HCT116 (cell line): Measurements from ENCODE around the gene PRLR. TPM values are rescaled to one million over a fixed set of nuclear protein-coding genes. Genes with fewer than 3 reads are reported as not detected.

Experiments
- ATAC-seq: fragments of 200-7000 bp; cut with Tn5 transposase; 2 replicates; pipeline ENCODE4 v1.9.1; 2020; ENCODE audit warnings: mild to moderate bottlenecking, moderate library complexity
- BruUV-seq: library from RNA; stranded (reverse); fragments of 400-500 nt; replicated peaks from 2 replicates; lab custom pipeline; 2021; lab: Mats Ljungman, UMichigan
- CTCF ChIA-PET: fragments of 300-600 bp; sonication (Branson Sonifier 250); formaldehyde crosslinking; loops from one replicate; lab custom pipeline; 2021; ENCODE audit warnings: antibody characterized with exemption; lab: Charles Lee
- POLR2A ChIA-PET: fragments of 300-600, 350-600 bp; sonication (Branson Sonifier 250); formaldehyde crosslinking; loops from one replicate; lab custom pipeline; 2021; ENCODE audit warnings: antibody characterized with exemption; lab: Charles Lee
- RAD21 ChIA-PET, 2 experiments: fragments of 300-600 bp; sonication (Branson Sonifier 250); formaldehyde crosslinking; loops; one replicate each; lab custom pipeline; 2023; ENCODE audit warnings: low total read pairs in 2 of 2; ENCODE audit not compliant: uncharacterized antibody in 2 of 2, unreplicated experiment in 2 of 2, low non-redundant PET in 1 of 2; lab: Charles Lee
- DNase-seq: peaks from one replicate; pipeline ENCODE4 v3.0.0-alpha.2; 2010; ENCODE audit warnings: low read depth, low spot score
- H2AFZ ChIP-seq: fragments of 200-600 bp; shearing (Covaris generic), sonication (generic); 2 replicates; pipeline ENCODE4 v1.6.1; 2017; ENCODE audit warnings: low read depth, mixed run types, mixed read lengths, antibody characterized with exemption, low read length; ENCODE audit not compliant: poor library complexity, severe bottlenecking
- H3K27ac ChIP-seq: 2 replicates; pipeline ENCODE4 v1.5.1; 2012; ENCODE audit warnings: low read depth, low read length
- H3K27me3 ChIP-seq: fragments of 200-600 bp; sonication (generic); 2 replicates; pipeline ENCODE4 v1.6.1; 2016; ENCODE audit warnings: mixed run types, low read length, mixed read lengths; ENCODE audit not compliant: insufficient read depth
- H3K36me3 ChIP-seq, 2 experiments: fragments of 200-500 bp in 1 of 2; fragments of 200-600 bp in 1 of 2; sonication (Bioruptor generic) in 1 of 2; sonication (generic) in 1 of 2; 2 replicates each; pipeline versions ENCODE4 v1.5.1 to v1.6.1; 2014 to 2016; ENCODE audit warnings: low read length in 2 of 2, inconsistent platforms in 1 of 2, mixed read lengths in 1 of 2, mixed run types in 1 of 2; ENCODE audit not compliant: insufficient read depth in 2 of 2, control insufficient read depth in 1 of 2
- H3K4me1 ChIP-seq, 2 experiments: fragments of 200-600 bp in 1 of 2; sonication (generic) in 1 of 2; 2 replicates each; pipeline versions ENCODE4 v1.5.1 to v1.6.1; 2012 to 2017; ENCODE audit warnings: low read length in 2 of 2, inconsistent platforms in 1 of 2, mild to moderate bottlenecking in 1 of 2, mixed read lengths in 1 of 2, mixed run types in 1 of 2, moderate library complexity in 1 of 2; ENCODE audit not compliant: insufficient read depth in 2 of 2, control insufficient read depth in 1 of 2
- H3K4me2 ChIP-seq: fragments of 200-600 bp; sonication (generic); 2 replicates; pipeline ENCODE4 v1.6.1; 2017; ENCODE audit warnings: mixed run types, low read length, mixed read lengths
- H3K4me3 ChIP-seq, 2 experiments: fragments of 200-600 bp in 1 of 2; sonication (generic) in 1 of 2; replicated peaks in 1 of 2; 2 replicates each; pipeline ENCODE4 v1.5.1; 2011 to 2016; ENCODE audit warnings: low read length in 2 of 2, control low read depth in 1 of 2, low read depth in 1 of 2, mild to moderate bottlenecking in 1 of 2, mixed read lengths in 1 of 2, mixed run types in 1 of 2
- H3K79me2 ChIP-seq: fragments of 200-600 bp; sonication (generic); 2 replicates; pipeline ENCODE4 v1.6.1; 2017; ENCODE audit warnings: mild to moderate bottlenecking, mixed run types, low read length, moderate library complexity, mixed read lengths; ENCODE audit not compliant: insufficient read depth
- H3K9ac ChIP-seq: fragments of 200-600 bp; sonication (generic); 2 replicates; pipeline ENCODE4 v1.6.1; 2016; ENCODE audit warnings: low read length, mixed read lengths
- H3K9me2 ChIP-seq: fragments of 200-600 bp; sonication (generic), shearing (Covaris generic); 2 replicates; pipeline ENCODE4 v1.6.1; 2017; ENCODE audit warnings: mixed run types, mild to moderate bottlenecking, moderate library complexity; ENCODE audit not compliant: insufficient read depth
- H3K9me3 ChIP-seq, 2 experiments: fragments of 200-500 bp in 1 of 2; fragments of 200-600 bp in 1 of 2; sonication (Bioruptor generic) in 1 of 2; sonication (generic) in 1 of 2; 2 replicates each; pipeline ENCODE4 v1.6.1; 2014 to 2017; ENCODE audit warnings: low read length in 2 of 2, mixed read lengths in 2 of 2, inconsistent platforms in 1 of 2, low read depth in 1 of 2, mild to moderate bottlenecking in 1 of 2, mixed run types in 1 of 2, moderate library complexity in 1 of 2; ENCODE audit not compliant: control insufficient read depth in 1 of 2, insufficient read depth in 1 of 2
- H4K20me1 ChIP-seq: fragments of 200-600 bp; sonication (generic), shearing (Covaris generic); 2 replicates; pipeline ENCODE4 v1.6.1; 2017; ENCODE audit warnings: mixed run types, mild to moderate bottlenecking, moderate library complexity; ENCODE audit not compliant: insufficient read depth
- ATF3 ChIP-seq: IDR thresholded peaks from 2 replicates; pipeline ENCODE4 v1.6.1; 2012
- CTCF ChIP-seq, 3 experiments: fragments of 200-600 bp in 1 of 3; sonication (generic) in 1 of 3; IDR thresholded peaks in 2 of 3; conservative IDR thresholded peaks in 1 of 3; 2 replicates each; pipeline ENCODE4 v1.5.1; 2012 to 2017; ENCODE audit warnings: low read depth in 2 of 3, low read length in 2 of 3, antibody characterized with exemption in 1 of 3, borderline replicate concordance in 1 of 3, control low read depth in 1 of 3, mild to moderate bottlenecking in 1 of 3, mixed read lengths in 1 of 3, mixed run types in 1 of 3, moderate library complexity in 1 of 3; ENCODE audit not compliant: insufficient read depth in 1 of 3
- ELF1 ChIP-seq: IDR thresholded peaks from 2 replicates; pipeline ENCODE4 v1.6.1; 2012; ENCODE audit warnings: low read depth, borderline replicate concordance
- EZH2 ChIP-seq: fragments of 200-600 bp; sonication (generic); IDR thresholded peaks from 2 replicates; pipeline ENCODE4 v1.6.1; 2017; ENCODE audit warnings: antibody characterized with exemption, mixed run types
- EZH2phosphoT487 ChIP-seq: fragments of 200-600 bp; IDR thresholded peaks from 2 replicates; pipeline ENCODE4 v1.6.1; 2018; ENCODE audit warnings: antibody characterized with exemption, borderline replicate concordance
- JUND ChIP-seq: IDR thresholded peaks from 2 replicates; pipeline ENCODE4 v1.6.1; 2012
- MAX ChIP-seq: IDR thresholded peaks from 2 replicates; pipeline ENCODE4 v1.6.1; 2012
- POLR2AphosphoS5 ChIP-seq: IDR thresholded peaks from 2 replicates; pipeline ENCODE4 v1.6.1; 2011; ENCODE audit warnings: mild to moderate bottlenecking, low read depth, low read length, moderate library complexity
- RAD21 ChIP-seq: IDR thresholded peaks from 2 replicates; pipeline ENCODE4 v1.6.1; 2012; ENCODE audit warnings: low read depth, mild to moderate bottlenecking
- REST ChIP-seq: IDR thresholded peaks from 2 replicates; pipeline ENCODE4 v1.6.1; 2012; ENCODE audit warnings: low read depth
- SIN3A ChIP-seq: IDR thresholded peaks from 2 replicates; pipeline ENCODE4 v1.6.1; 2012; ENCODE audit warnings: low read depth
- SRF ChIP-seq: IDR thresholded peaks from 2 replicates; pipeline ENCODE4 v1.6.1; 2012; ENCODE audit warnings: low read depth
- TCF7L2 ChIP-seq: IDR thresholded peaks from 2 replicates; pipeline ENCODE4 v1.7.0; 2011; ENCODE audit warnings: borderline replicate concordance, inconsistent platforms; ENCODE audit not compliant: insufficient read depth, insufficient read length; ENCODE audit errors: extremely low read depth
- YY1 ChIP-seq: IDR thresholded peaks from 2 replicates; pipeline ENCODE4 v1.6.1; 2011; ENCODE audit warnings: low read length, low read depth, moderate library complexity, mild to moderate bottlenecking; ENCODE audit not compliant: insufficient replicate concordance; ENCODE audit errors: extremely low read depth
- ZBTB33 ChIP-seq: IDR thresholded peaks from 2 replicates; pipeline ENCODE4 v1.6.1; 2011; ENCODE audit warnings: mild to moderate bottlenecking, low read length, moderate library complexity; ENCODE audit not compliant: insufficient replicate concordance; ENCODE audit errors: extremely low read depth
- ZFX ChIP-seq: fragments of 450-650 bp; IDR thresholded peaks from 2 replicates; pipeline ENCODE4 v1.6.1; 2017
- ZNF274 ChIP-seq: fragments of 200-500 bp; sonication (Bioruptor generic); IDR thresholded peaks from 2 replicates; pipeline ENCODE4 v1.6.1; 2014; ENCODE audit warnings: mild to moderate bottlenecking, low read depth, low read length, inconsistent platforms
- intact Hi-C: fragments of 100-400 bp; cut with micrococcal nuclease; formaldehyde crosslinking; loops from 2 replicates; pipeline ENCODE4 v1.10.0; 2022
- total RNA-seq: library from RNA; stranded (reverse); gene quantifications from one replicate; pipeline ENCODE4 v1.2.1, GENCODE V29; 2021; ENCODE audit not compliant: unreplicated experiment

Gene PRLR
- total RNA-seq, 1 experiment from 2014 or later, result 0.10 TPM

- ATAC-seq (no peak), DNase-seq (no peak)
- intact Hi-C loops, result no loop called here
- Histone ChIP-seq H3K36me3 (no peaks in the 10 kb centered on the region), H3K27me3 (peaks cover 6% of the 10 kb centered on the region; the same call in 1 of the 2 replicates), H3K9ac (no peak overlapping the region), H3K4me3 (no peak overlapping the region), H3K9me3 (no peaks in the 10 kb centered on the region), H3K4me1 (no peaks in the 10 kb centered on the region), H3K79me2 (no peaks in the 10 kb centered on the region), H4K20me1 (no peaks in the 10 kb centered on the region), H3K9me2 (no peaks in the 10 kb centered on the region), H3K27ac (no peak overlapping the region), H3K4me2 (no peak overlapping the region), H2AFZ (no peak overlapping the region)
- CTCF ChIA-PET, result no interaction called here
- no peak for TF ChIP-seq RAD21
- no peak for TF ChIP-seq ZNF274
- no peak for TF ChIP-seq SRF
- no peak for TF ChIP-seq ZBTB33
- TF ChIP-seq CTCF (IDR thresholded peaks at IDR 0.05 in 2 of 3, conservative IDR thresholded peaks at IDR 0.05 in 1 of 3; ENCODE audit: borderline replicate concordance in 1 of 3, insufficient read depth in 1 of 3, low read depth in 2 of 3, low read length in 2 of 3), result no peak
- TF ChIP-seq EZH2, result no peak
- no peak for TF ChIP-seq ATF3
- TF ChIP-seq SIN3A, result no peak
- TF ChIP-seq REST, result no peak
- TF ChIP-seq ELF1, result no peak
- no peak for TF ChIP-seq EZH2phosphoT487
- TF ChIP-seq TCF7L2, result no peak
- TF ChIP-seq ZFX, result no peak
- TF ChIP-seq MAX, result no peak
- no peak for TF ChIP-seq POLR2AphosphoS5
- no peak for TF ChIP-seq YY1
- TF ChIP-seq JUND, result no peak
- BruUV-seq, result no TSS peak
- RAD21 ChIA-PET, result no interaction called here
- POLR2A ChIA-PET, result no interaction called here
Observed at GRCh38 chr5:35239911-35240610, 9.8 kb upstream of the PRLR start.
